Naive B cell (primary cell): ENCODE results near the gene TSHZ2. TPM values are rescaled to one million over a fixed set of nuclear protein-coding genes. Genes with fewer than 3 reads are reported as not detected.
"Not testable (repeated sequence)": the region's sequence is repeated elsewhere in the genome, so short reads cannot be mapped to it uniquely, and the experiment has no call there.

ENCODE experiments used
- ATAC-seq, 2 donors: fragments of 150-1000 bp; cut with Tn5 transposase; 2 replicates each; pipeline ENCODE4 v1.10.0; 2021; ENCODE audit warnings: low read depth in 2 of 2, mild to moderate bottlenecking in 2 of 2, moderate library complexity in 2 of 2
- DNase-seq: peaks from one replicate; pipeline ENCODE4 v3.0.0; 2022
- H3K27ac Mint-ChIP-seq, 6 donors: one replicate each; pipeline ENCODE4 v1.8.0; 2020 to 2022; ENCODE audit warnings: mild to moderate bottlenecking in 6 of 6, mixed read lengths in 6 of 6, moderate library complexity in 5 of 6, inconsistent platforms in 2 of 6
- H3K27me3 Mint-ChIP-seq, 3 donors: one replicate each; pipeline ENCODE4 v1.8.0; 2021 to 2022; ENCODE audit warnings: mixed read lengths in 3 of 3, mild to moderate bottlenecking in 1 of 3
- H3K36me3 Mint-ChIP-seq, 2 donors: one replicate each; pipeline ENCODE4 v1.8.0; 2020 to 2022; ENCODE audit warnings: mixed read lengths in 2 of 2, inconsistent platforms in 1 of 2, mild to moderate bottlenecking in 1 of 2
- H3K4me1 Mint-ChIP-seq, 3 donors: one replicate each; pipeline ENCODE4 v1.8.0; 2020 to 2022; ENCODE audit warnings: mixed read lengths in 3 of 3, inconsistent platforms in 1 of 3, mild to moderate bottlenecking in 1 of 3, moderate library complexity in 1 of 3
- H3K4me3 Mint-ChIP-seq, 8 donors: one replicate each; pipeline ENCODE4 v1.8.0; 2020 to 2022; ENCODE audit warnings: mild to moderate bottlenecking in 8 of 8, mixed read lengths in 8 of 8, moderate library complexity in 8 of 8, inconsistent platforms in 2 of 8
- H3K9me3 Mint-ChIP-seq, 7 donors: one replicate each; pipeline ENCODE4 v1.8.0; 2020 to 2022; ENCODE audit warnings: mixed read lengths in 7 of 7, mild to moderate bottlenecking in 5 of 7, inconsistent platforms in 2 of 7, moderate library complexity in 1 of 7
- polyA plus RNA-seq, 6 donors: library from polyadenylated mRNA; unstranded; fragments of 300-500 nt; fragmentation: Illumina TruSeq; gene quantifications; one replicate each; pipeline ENCODE4 v1.2.3, GENCODE V29; 2021; ENCODE audit warnings: low read depth in 6 of 6

Gene TSHZ2
- polyA plus RNA-seq, 6 donors from 2014 or later, result 0.04 to 0.32 (median 0.13) TPM; not detected in 2

DNA sequence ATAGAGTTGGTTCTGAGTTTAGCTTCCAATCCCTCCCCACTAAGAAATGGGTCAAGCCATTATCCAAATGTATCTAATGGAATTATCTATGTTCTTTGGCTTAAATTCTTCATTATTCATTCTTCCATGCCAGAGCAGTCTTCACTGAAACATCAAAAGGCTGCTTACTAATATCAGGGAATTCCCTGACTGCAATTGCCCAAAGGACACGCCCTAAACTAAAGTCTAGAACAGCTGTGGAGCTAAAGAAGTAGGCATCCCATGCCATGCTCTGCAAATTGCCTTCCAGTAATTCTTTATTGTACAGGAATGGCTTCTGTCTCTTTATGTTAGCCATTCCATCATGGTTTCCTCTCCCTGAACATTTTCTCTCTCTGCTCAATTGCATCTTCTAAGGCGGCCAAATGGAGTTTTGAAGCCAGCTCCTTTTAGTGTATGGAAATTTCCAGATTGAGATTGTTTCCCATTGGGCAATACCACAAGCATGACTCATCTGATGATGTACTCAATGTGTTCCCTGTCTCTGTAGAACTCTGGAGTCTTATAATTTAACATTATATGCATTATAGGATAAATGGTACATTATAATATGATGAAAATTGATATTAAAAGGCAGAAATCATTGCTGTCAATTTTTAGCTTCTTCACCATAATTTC lies 28.8 kb upstream of the TSHZ2 start:
- no peak overlapping the region for H3K27ac Mint-ChIP-seq

DNA sequence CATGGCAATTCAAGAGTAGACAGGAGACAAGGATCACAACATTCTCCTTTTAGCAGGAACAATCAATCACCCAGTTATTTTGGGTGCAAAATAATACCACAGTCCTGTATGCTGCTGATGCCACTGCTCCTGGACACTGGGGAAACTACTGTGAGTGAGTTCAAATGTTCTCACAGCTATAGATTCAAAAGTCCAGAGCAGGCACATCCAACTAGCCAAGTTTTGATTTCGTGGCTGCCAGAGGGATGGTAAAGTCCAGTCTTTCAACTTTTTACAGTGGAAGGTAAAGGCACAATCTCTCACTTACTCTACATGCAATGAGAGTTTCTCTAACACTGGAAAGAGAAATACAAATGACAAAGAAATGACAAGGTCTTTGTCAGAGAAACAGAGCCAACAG lies 26.9 kb upstream of the TSHZ2 start:
- peaks cover 0 to 5% (median 0%) of the 10 kb centered on the region in 7 donors for H3K9me3 Mint-ChIP-seq
- peaks cover 0 to 4% (median 0%) of the 10 kb centered on the region in 3 donors for H3K27me3 Mint-ChIP-seq
- no peak overlapping the region for H3K4me3 Mint-ChIP-seq
- DNase-seq (no peak), ATAC-seq (no peak)
- H3K4me1 Mint-ChIP-seq, result no peaks in the 10 kb centered on the region
- no peak overlapping the region for H3K27ac Mint-ChIP-seq
- no peaks in the 10 kb centered on the region for H3K36me3 Mint-ChIP-seq

More for the DNA sequence above, 28.8 kb upstream of the TSHZ2 start:
- Mint-ChIP-seq H3K4me3 (no peak overlapping the region), H3K4me1 (no peaks in the 10 kb centered on the region), H3K9me3 (peaks cover 0 to 5% (median 0%) of the 10 kb centered on the region in 7 donors), H3K27me3 (peaks cover 0 to 4% (median 0%) of the 10 kb centered on the region in 3 donors), H3K36me3 (no peaks in the 10 kb centered on the region)
- ATAC-seq, result no peak
- DNase-seq, result no peak

DNA sequence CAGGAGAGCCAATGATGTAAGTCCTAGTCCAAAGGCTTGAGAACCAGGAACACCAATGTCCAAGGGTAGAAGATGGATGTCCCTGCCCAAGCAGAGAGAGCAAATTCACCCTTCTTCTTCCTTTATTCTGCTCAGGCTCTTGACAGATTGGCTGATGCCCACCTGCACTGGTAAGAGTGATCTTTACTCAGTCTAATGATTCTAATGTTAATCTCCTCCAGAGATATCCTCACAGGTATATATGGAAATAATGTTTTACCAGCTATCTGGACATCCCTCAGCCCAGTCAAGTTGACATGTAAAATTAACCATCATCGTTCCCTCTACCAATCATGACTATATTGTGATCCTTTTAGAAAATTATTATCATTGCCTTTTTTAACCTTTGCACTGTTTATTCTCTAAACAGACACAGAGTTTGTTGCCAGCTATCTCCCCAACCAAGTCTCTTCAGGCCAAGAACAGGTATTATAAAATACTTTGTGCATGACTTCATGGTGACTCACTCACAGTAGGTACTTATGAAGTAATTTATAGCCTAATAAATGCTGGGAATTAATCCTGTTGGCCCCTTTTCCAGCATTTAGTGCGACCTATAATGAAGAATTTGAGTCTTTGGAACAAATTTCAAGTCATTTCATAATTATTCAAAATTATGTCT lies 26.2 kb upstream of the TSHZ2 start:
- Mint-ChIP-seq H3K4me1 (no peaks in the 10 kb centered on the region), H3K36me3 (no peaks in the 10 kb centered on the region), H3K27me3 (peaks cover 0 to 4% (median 0%) of the 10 kb centered on the region in 3 donors), H3K4me3 (no peak overlapping the region), H3K27ac (no peak overlapping the region), H3K9me3 (peaks cover 0 to 5% (median 0%) of the 10 kb centered on the region in 7 donors)
- ATAC-seq (no peak), DNase-seq (no peak)

DNA sequence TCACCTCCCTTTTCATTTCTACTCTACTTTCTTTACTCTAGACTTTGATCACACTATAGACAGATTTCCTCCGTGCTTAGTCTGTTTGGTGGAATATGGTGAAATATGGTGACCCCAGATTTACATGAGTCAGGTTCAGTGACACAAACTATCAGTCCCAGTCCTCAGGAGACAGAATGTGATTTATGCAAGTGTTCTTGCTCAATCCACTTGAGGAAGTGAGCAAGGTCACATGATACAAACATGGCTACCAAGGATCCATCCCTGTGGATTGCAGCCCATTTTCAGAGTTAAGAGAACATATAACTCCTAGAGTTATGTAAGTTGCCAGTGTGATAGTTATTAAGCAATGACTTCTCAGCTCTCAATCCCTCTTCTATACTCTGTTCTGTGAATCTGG lies 23.7 kb upstream of the TSHZ2 start:
- peaks cover 0 to 3% (median 0%) of the 10 kb centered on the region in 7 donors for H3K9me3 Mint-ChIP-seq
- H3K36me3 Mint-ChIP-seq, result no peaks in the 10 kb centered on the region
- no peak for ATAC-seq
- no peak for DNase-seq
- no peak overlapping the region for H3K27ac Mint-ChIP-seq
- peaks cover 5 to 11% (median 10%) of the 10 kb centered on the region in 3 donors for H3K27me3 Mint-ChIP-seq
- peak overlapping the region in 1 of 8 donors; percentile 11 for H3K4me3 Mint-ChIP-seq
- no peaks in the 10 kb centered on the region for H3K4me1 Mint-ChIP-seq

DNA sequence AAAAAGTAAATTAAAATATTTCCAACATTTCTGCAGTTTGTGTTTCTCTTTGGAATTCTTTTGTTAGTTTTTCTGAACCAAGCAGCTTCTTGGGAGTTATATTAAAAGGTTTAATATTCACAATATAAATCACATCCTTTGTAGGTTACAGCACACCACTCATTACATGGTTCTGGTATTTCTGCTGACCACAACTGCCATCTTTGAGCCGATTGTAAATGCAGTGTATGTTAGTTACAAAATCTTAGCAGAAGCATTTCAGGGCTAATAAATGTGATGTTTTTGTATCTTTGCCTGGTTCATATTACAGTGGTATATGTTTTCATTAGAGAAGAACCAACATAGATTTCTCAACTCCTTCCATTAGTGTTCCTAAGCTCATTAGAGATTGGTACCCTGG lies 19.1 kb upstream of the TSHZ2 start:
- Mint-ChIP-seq H3K4me1 (no peaks in the 10 kb centered on the region), H3K4me3 (no peak overlapping the region), H3K27me3 (peaks cover 5 to 16% (median 7%) of the 10 kb centered on the region in 3 donors), H3K36me3 (no peaks in the 10 kb centered on the region), H3K27ac (no peak overlapping the region), H3K9me3 (peaks cover 0 to 3% (median 2%) of the 10 kb centered on the region in 7 donors)
- DNase-seq (no peak), ATAC-seq (no peak)

DNA sequence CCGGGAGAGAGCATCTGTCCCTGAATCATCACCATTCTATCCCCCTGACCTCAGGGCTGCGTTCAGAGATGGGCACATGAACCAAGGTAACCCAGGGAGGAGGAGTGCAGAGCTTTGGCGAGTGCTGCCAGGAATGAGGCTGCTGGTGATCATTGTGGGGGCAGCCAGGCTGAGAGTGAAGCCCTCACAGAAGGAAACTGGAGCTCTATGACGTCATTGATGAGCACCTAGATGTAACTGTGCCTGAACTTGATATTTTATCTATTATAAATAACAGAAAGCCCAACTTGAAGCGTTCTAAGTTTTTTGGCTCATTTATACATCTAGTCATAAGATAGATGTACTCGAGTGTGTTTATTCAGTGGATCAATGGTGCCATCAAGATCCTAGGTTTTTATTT lies 17.3 kb upstream of the TSHZ2 start:
- Mint-ChIP-seq H3K27ac (no peak overlapping the region), H3K36me3 (no peaks in the 10 kb centered on the region), H3K4me3 (no peak overlapping the region), H3K9me3 (peaks cover 0 to 3% (median 2%) of the 10 kb centered on the region in 7 donors), H3K27me3 (peaks cover 5 to 16% (median 7%) of the 10 kb centered on the region in 3 donors), H3K4me1 (no peaks in the 10 kb centered on the region)
- DNase-seq (no peak), ATAC-seq (no peak)

DNA sequence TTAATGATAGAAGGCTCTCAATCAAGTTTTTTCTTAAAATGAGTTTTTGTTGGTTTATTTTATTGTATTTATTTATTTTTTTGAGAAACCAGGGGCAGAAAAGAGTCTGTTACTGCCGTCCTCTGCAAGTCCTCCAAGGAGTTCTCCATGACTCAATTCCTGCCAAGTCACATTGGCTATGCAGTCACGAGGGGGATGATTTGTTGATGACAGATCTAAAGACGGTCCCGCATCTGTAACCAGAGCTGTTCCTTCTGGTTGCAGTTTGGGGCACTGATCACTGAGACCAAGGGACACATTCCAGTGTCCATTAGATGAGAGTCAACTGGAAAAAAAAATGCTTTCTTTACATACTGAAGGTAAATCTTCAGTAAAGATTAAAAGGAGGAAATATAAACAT lies 13.9 kb upstream of the TSHZ2 start:
- Mint-ChIP-seq H3K4me1 (peaks cover 0 to 10% (median 0%) of the 10 kb centered on the region in 3 donors), H3K4me3 (no peak overlapping the region), H3K36me3 (no peaks in the 10 kb centered on the region), H3K9me3 (peaks cover 0 to 4% (median 0%) of the 10 kb centered on the region in 7 donors), H3K27me3 (peaks cover 6 to 14% (median 10%) of the 10 kb centered on the region in 3 donors), H3K27ac (no peak overlapping the region)
- DNase-seq (no peak), ATAC-seq (no peak)

DNA sequence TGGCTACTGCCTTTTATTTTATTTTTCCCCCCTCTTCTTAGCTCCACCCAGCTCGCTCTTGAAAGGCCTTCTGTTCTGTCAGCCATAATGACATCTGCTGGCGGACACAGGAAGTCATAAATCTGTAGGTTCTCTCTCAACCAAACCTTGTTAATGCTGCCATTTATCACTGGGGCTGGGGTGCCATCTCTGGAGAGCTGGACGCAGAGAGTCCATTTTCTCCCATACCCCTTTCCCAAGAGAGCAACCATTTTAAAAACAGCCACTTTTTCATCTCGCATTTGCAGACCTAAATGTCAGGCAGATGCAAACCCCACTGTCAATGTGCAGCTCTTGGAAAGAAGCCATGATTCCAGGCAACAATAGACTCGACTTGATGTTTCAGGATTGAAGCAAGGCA lies 13.0 kb upstream of the TSHZ2 start:
- no peak overlapping the region for H3K4me3 Mint-ChIP-seq
- DNase-seq (no peak), ATAC-seq (no peak)
- peaks cover 6 to 21% (median 19%) of the 10 kb centered on the region in 3 donors for H3K27me3 Mint-ChIP-seq
- no peaks in the 10 kb centered on the region for H3K36me3 Mint-ChIP-seq
- no peak overlapping the region for H3K27ac Mint-ChIP-seq
- peaks cover 0 to 10% (median 0%) of the 10 kb centered on the region in 3 donors for H3K4me1 Mint-ChIP-seq
- H3K9me3 Mint-ChIP-seq, result peaks cover 0 to 4% (median 0%) of the 10 kb centered on the region in 7 donors

DNA sequence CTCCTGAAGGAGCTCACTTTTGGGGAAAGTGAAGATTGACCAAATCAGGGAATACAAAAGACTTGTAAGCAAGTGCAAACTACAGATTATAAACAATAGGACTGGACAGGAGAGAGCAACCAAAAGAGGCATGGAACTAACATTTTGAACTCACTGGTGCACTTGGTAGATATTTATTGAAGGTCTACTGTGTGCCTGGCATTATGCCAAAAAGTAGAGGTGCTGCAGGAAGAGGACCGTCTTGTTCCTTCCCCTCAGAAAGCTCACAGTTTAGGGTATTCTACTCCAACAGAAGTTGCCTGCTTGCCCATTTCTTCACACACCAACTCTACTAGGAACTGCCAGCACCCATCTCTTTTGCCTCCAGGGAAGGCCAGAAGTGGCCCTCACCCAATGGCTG lies 10.0 kb upstream of the TSHZ2 start:
- H3K36me3 Mint-ChIP-seq, result no peaks in the 10 kb centered on the region
- no peak overlapping the region for H3K27ac Mint-ChIP-seq
- H3K4me3 Mint-ChIP-seq, result no peak overlapping the region
- H3K4me1 Mint-ChIP-seq, result peaks cover 0 to 10% (median 0%) of the 10 kb centered on the region in 3 donors
- peaks cover 0 to 5% (median 0%) of the 10 kb centered on the region in 7 donors for H3K9me3 Mint-ChIP-seq
- ATAC-seq, result no peak
- no peak for DNase-seq
- peaks cover 10 to 27% (median 22%) of the 10 kb centered on the region in 3 donors for H3K27me3 Mint-ChIP-seq

DNA sequence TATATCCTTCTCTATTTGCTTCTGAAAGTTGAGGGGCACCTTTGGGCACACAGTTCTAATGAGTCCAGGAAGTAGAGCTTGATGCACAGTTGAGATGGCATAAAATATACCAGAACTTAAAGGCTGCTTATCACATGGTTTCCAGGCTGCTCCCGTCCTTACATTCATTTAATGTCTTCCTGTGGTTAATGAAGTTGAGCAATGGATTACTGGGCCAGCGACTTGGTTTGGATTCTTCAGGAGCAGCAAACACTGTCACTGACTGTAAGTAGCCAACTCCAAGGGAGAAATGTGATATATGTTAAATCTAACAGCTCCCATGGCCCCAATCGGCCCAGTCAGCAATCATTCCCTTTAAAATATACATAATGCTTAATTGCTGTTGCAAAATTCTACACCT lies 9.0 kb upstream of the TSHZ2 start:
- H3K27me3 Mint-ChIP-seq, result peaks cover 16 to 30% (median 27%) of the 10 kb centered on the region in 3 donors
- H3K9me3 Mint-ChIP-seq, result peaks cover 0 to 5% (median 2%) of the 10 kb centered on the region in 7 donors
- no peak overlapping the region for H3K27ac Mint-ChIP-seq
- no peak overlapping the region for H3K4me3 Mint-ChIP-seq
- H3K4me1 Mint-ChIP-seq, result peaks cover 0 to 10% (median 0%) of the 10 kb centered on the region in 3 donors
- DNase-seq (no peak), ATAC-seq (no peak)
- no peaks in the 10 kb centered on the region for H3K36me3 Mint-ChIP-seq

DNA sequence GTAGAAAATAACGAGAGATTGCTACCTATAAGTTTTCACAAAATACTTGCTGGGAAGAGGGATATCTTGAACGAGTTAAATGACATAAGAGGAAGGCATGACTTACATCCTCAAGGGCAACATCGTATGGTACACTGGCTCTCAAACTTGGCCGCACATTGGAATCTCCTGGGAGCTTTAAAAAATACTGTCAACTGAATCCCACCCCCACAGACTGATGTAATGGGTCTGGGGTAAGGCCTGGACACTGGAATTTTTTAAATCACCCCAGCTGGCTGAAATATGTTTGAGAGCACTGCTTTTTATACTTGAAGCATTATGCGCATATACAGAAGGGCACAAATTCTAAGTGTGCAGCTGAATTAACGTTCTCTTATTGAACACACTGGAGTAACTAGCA lies 8.0 kb upstream of the TSHZ2 start:
- Mint-ChIP-seq H3K27ac (peak overlapping the region in 1 of 6 donors; percentile 29), H3K4me3 (no peak overlapping the region)
- no peak for ATAC-seq

DNA sequence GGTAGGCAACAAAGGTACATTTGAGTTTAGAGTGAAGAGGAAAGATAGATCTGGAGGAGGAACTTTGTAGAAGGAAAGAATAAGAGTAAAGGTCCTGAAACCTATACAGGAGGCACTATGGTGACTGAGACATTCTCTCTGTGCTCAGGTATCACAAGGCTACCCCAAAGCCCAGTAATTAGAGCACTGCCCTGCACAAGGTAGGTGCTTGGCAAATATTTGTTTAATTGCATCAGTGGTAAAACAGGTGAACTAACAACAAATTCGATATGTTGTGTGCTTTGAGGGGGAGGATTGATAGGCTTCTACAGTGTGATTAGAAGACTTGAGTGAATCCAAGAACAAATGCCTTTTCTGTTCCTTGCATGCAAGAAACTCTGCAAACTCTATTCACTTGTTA lies 6.8 kb upstream of the TSHZ2 start:
- H3K36me3 Mint-ChIP-seq, result no peaks in the 10 kb centered on the region
- H3K4me3 Mint-ChIP-seq, result no peak overlapping the region

More for the DNA sequence above, 8.0 kb upstream of the TSHZ2 start:
- no peaks in the 10 kb centered on the region for H3K36me3 Mint-ChIP-seq
- DNase-seq, result no peak
- peaks cover 0 to 10% (median 0%) of the 10 kb centered on the region in 3 donors for H3K4me1 Mint-ChIP-seq
- H3K9me3 Mint-ChIP-seq, result peaks cover 0 to 5% (median 2%) of the 10 kb centered on the region in 7 donors
- H3K27me3 Mint-ChIP-seq, result peaks cover 19 to 32% (median 32%) of the 10 kb centered on the region in 3 donors

DNA sequence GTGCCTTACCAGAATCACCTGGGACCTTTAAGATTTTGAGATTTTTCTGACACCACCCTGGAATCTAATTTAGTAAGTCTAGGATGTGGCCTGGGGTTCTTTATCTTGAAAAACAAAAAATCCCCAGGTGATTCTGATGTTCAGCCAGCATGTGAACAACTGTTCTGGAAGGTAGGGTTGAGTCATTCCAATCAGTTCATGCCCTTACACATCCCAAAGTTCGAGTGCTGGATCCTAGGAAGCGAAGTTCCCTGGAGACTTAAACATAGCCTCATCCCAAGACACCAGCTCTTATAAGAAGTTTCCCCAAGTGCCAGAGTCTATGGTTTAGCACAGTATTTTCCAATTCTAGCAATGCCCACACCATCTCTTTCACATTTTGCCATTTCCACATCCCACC lies 6.3 kb upstream of the TSHZ2 start:
- DNase-seq, result no peak
- H3K36me3 Mint-ChIP-seq, result no peaks in the 10 kb centered on the region
- ATAC-seq, result no peak
- peaks cover 0 to 5% (median 2%) of the 10 kb centered on the region in 7 donors for H3K9me3 Mint-ChIP-seq
- H3K4me1 Mint-ChIP-seq, result peaks cover 0 to 7% (median 0%) of the 10 kb centered on the region in 3 donors
- no peak overlapping the region for H3K27ac Mint-ChIP-seq
- H3K27me3 Mint-ChIP-seq, result peaks cover 27 to 48% (median 41%) of the 10 kb centered on the region in 3 donors
- H3K4me3 Mint-ChIP-seq, result no peak overlapping the region

More for the DNA sequence above, 6.8 kb upstream of the TSHZ2 start:
- DNase-seq (no peak), ATAC-seq (no peak)
- H3K4me1 Mint-ChIP-seq, result peaks cover 0 to 7% (median 0%) of the 10 kb centered on the region in 3 donors
- H3K9me3 Mint-ChIP-seq, result peaks cover 0 to 5% (median 2%) of the 10 kb centered on the region in 7 donors
- H3K27ac Mint-ChIP-seq, result peak overlapping the region in 1 of 6 donors; percentile 1
- H3K27me3 Mint-ChIP-seq, result peaks cover 24 to 43% (median 36%) of the 10 kb centered on the region in 3 donors

DNA sequence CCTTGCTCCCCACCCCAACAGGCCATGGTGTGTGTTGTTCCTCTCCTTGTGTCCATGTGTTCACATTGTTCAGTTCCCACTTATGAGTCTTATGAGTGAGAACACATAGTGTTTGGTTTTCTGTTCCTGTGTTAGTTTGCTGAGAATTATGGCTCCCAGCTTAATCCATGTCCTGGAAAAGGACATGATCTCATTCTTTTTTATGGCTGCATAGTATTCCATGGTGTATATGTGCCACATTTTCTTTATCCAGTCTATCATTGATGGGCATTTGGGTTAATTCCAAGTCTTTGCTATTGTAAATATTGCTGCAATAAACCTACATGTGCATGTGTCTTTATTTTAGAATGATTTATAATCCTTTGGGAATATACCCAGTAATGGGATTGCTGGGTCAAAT lies 5.6 kb upstream of the TSHZ2 start:
- H3K27ac Mint-ChIP-seq, H3K36me3 Mint-ChIP-seq, ATAC-seq, DNase-seq, H3K4me1 Mint-ChIP-seq, H3K4me3 Mint-ChIP-seq, H3K9me3 Mint-ChIP-seq: not testable (repeated sequence)
- H3K27me3 Mint-ChIP-seq, result peaks cover 33 to 55% (median 48%) of the 10 kb centered on the region in 3 donors
